Smooth muscle cell (in vitro differentiated cells): ENCODE measurements around the gene GPR84. TPM values are rescaled to one million over a fixed set of nuclear protein-coding genes. Genes with fewer than 3 reads are reported as not detected.
A peak's percentile ranks its signal among the peaks of the same experiment; 100 is the strongest.

Experiments used
- DNase-seq: peaks from one replicate; lab custom pipeline; 2025; ENCODE audit not compliant: unreplicated experiment; lab: John Stamatoyannopoulos, UW
- H2AFZ ChIP-seq: fragments of 200-600 bp; sonication (generic); 2 replicates; pipeline ENCODE4 v1.6.0; 2016; ENCODE audit warnings: antibody characterized with exemption, low read depth, mild to moderate bottlenecking
- H3F3A ChIP-seq: fragments of 200-600 bp; sonication (generic); 2 replicates; pipeline ENCODE4 v1.6.0; 2017; ENCODE audit warnings: antibody characterized with exemption, low read depth
- H3K27ac ChIP-seq: fragments of 200-600 bp; sonication (generic); 2 replicates; pipeline ENCODE4 v1.5.1; 2016; ENCODE audit warnings: low read depth, mild to moderate bottlenecking
- H3K27me3 ChIP-seq: fragments of 200-600 bp; sonication (generic); 2 replicates; pipeline ENCODE4 v1.6.1; 2016; ENCODE audit warnings: low read depth, mild to moderate bottlenecking
- H3K36me3 ChIP-seq: fragments of 200-600 bp; sonication (generic); 2 replicates; pipeline ENCODE4 v1.5.1; 2016; ENCODE audit warnings: low read depth
- H3K4me1 ChIP-seq: fragments of 200-600 bp; sonication (generic); 2 replicates; pipeline ENCODE4 v1.5.1; 2016; ENCODE audit warnings: low read depth
- H3K4me2 ChIP-seq: fragments of 200-600 bp; sonication (generic); 2 replicates; pipeline ENCODE4 v1.6.0; 2016; ENCODE audit warnings: mild to moderate bottlenecking
- H3K4me3 ChIP-seq: fragments of 200-600 bp; sonication (generic); 2 replicates; pipeline ENCODE4 v1.5.1; 2016; ENCODE audit warnings: mild to moderate bottlenecking
- H3K79me2 ChIP-seq: fragments of 200-600 bp; sonication (generic); 2 replicates; pipeline ENCODE4 v1.6.0; 2016; ENCODE audit warnings: low read depth, mild to moderate bottlenecking
- H3K9ac ChIP-seq: fragments of 200-600 bp; sonication (generic); 2 replicates; pipeline ENCODE4 v1.6.0; 2016; ENCODE audit warnings: low read depth
- H3K9me3 ChIP-seq: fragments of 200-600 bp; sonication (generic); replicated peaks from 2 replicates; pipeline ENCODE4 v1.5.1; 2016; ENCODE audit warnings: low read depth
- H4K20me1 ChIP-seq: fragments of 200-600 bp; sonication (generic); 2 replicates; pipeline ENCODE4 v1.6.0; 2016; ENCODE audit warnings: low read depth
- CTCF ChIP-seq: fragments of 200-600 bp; sonication (generic); IDR thresholded peaks from 2 replicates; pipeline ENCODE4 v1.5.1; 2017; ENCODE audit warnings: borderline replicate concordance, mild to moderate bottlenecking, antibody characterized with exemption; ENCODE audit not compliant: insufficient read depth, poor library complexity, severe bottlenecking
- WGBS: methylation state at CpG from one replicate; pipeline ENCODE4 v1.1.7; 2016; ENCODE audit warnings: low lambda C conversion rate; 5-methylcytosine and 5-hydroxymethylcytosine counted together
- polyA plus RNA-seq: library from polyadenylated mRNA; unstranded; fragments of >200 nt; fragmentation: Nextera tagmentation; extraction: Ambion mirVana; gene quantifications from 2 replicates; pipeline ENCODE4 v1.2.1, GENCODE V29; 2016
- total RNA-seq: library from RNA; depleted of rRNA; stranded (reverse); fragments of >200 nt; gene quantifications from 2 replicates; pipeline ENCODE4 v1.2.3, GENCODE V29; 2014

GPR84 gene
- total and polyA plus RNA-seq, 2 experiments from 2014 or later: 0.13 TPM; not detected in 1

- Histone ChIP-seq H3K9ac (no peak overlapping the region), H3K36me3 (no peaks in the 10 kb centered on the region), H2AFZ (no peak overlapping the region), H3K9me3 (no peaks in the 10 kb centered on the region), H3K4me1 (peaks cover 47% of the 10 kb centered on the region), H3F3A (no peaks in the 10 kb centered on the region), H3K27ac (peak overlapping the region; percentile 49), H3K27me3 (no peaks in the 10 kb centered on the region), H4K20me1 (peaks cover 35% of the 10 kb centered on the region), H3K4me2 (no peak overlapping the region), H3K79me2 (no peaks in the 10 kb centered on the region), H3K4me3 (no peak overlapping the region)
- TF ChIP-seq CTCF: no peak
- no peak for DNase-seq
- WGBS: 81% methylated on average over 3 of the region's 3 CpGs
These were observed 18.8 kb upstream of the GPR84 start for GRCh38 chr12:54383041-54383609.

DNA sequence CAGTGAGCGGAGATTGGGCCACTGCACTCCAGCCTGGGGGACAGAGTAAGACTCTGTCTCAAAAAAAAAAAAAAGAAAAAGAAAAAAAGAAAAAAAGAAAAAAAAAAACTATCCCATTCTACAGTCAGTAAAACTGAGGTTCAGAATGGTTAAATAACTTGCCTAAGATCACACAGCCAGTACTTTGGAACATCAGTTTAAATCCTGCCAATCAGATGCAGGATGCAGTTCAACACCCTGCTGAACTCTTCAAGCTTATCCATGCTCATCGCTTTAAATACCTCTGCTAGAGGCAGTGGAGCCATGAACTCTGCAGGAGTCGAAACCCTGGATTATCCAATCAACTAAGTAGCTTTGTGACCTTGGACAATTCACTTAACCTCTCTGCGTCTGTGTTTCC is 16.9 kb upstream of the GPR84 start:
- H3K4me1 ChIP-seq: peaks cover 27% of the 10 kb centered on the region
- H3K9me3 ChIP-seq: no peaks in the 10 kb centered on the region
- no peak overlapping the region for H3K4me3 ChIP-seq
- peaks cover 49% of the 10 kb centered on the region for H4K20me1 ChIP-seq
- H2AFZ ChIP-seq: no peak overlapping the region
- H3K27ac ChIP-seq: no peak overlapping the region
- no peaks in the 10 kb centered on the region for H3K79me2 ChIP-seq
- TF ChIP-seq CTCF: no peak
- no peak for DNase-seq
- H3F3A ChIP-seq: no peaks in the 10 kb centered on the region
- no peak overlapping the region for H3K4me2 ChIP-seq
- WGBS: 97% methylated on average over 4 of the region's 4 CpGs
- no peak overlapping the region for H3K9ac ChIP-seq
- no peaks in the 10 kb centered on the region for H3K27me3 ChIP-seq
- H3K36me3 ChIP-seq: no peaks in the 10 kb centered on the region

DNA sequence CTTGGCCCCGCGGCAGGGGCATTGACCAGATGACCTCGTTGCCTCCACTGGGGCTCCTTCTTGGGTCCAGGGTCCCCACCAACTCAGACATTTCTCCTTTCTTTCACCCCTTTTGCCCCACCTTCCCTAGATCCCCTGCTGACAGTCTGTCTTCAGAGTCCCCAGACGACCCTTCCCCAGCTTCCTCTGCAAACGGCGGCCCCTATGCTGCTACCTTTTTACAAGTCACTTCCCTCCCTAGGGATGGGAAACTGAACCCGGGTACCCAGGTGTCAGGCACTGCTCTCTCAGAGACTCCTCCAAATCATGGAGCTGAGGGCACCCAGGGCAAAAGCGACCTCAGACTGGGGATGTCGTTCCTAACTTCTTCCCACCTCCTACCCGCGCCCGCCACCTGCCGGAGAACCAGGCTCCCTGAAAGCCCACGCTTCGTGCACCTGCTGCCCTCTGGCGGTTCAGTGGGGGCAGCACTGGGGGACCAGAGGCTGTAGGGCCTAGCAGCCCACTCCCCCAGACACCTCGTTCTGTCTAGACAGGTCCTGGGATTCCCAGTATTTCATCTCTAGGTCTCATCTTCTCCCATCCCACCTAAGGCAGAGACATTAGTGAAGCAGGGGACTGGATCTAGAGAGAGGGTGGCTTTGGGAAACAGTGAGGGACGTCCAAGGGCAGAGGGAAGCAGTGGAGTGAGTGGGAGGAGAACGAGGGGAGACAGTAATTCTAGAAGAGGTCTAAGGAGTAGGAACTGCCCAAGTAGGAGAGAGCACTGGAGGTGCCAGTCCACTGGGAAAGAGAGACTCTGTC is 15.3 kb upstream of the GPR84 start:
- H3K4me3 ChIP-seq: peak overlapping the region; percentile 55
- H3K4me1 ChIP-seq: peaks cover 12% of the 10 kb centered on the region
- no peaks in the 10 kb centered on the region for H3K36me3 ChIP-seq
- H3F3A ChIP-seq: no peaks in the 10 kb centered on the region
- no peak overlapping the region for H2AFZ ChIP-seq
- peak overlapping the region; percentile 92 for H3K4me2 ChIP-seq
- H3K27me3 ChIP-seq: no peaks in the 10 kb centered on the region
- no peaks in the 10 kb centered on the region for H3K9me3 ChIP-seq
- no peaks in the 10 kb centered on the region for H3K79me2 ChIP-seq
- no peak overlapping the region for H3K9ac ChIP-seq
- 11% methylated on average over 18 of the region's 19 CpGs for WGBS
- H3K27ac ChIP-seq: no peak overlapping the region
- peaks cover 49% of the 10 kb centered on the region for H4K20me1 ChIP-seq
- peak; percentile 99 for TF ChIP-seq CTCF
- peak; percentile 66 for DNase-seq
